HG02970 (cell line): ENCODE measurements around the gene AUTS2.

Experiments
- ATAC-seq: cut with Tn5 transposase; IDR thresholded peaks from one replicate; pipeline ENCODE4 v1.9.1; 2021; ENCODE audit warnings: mild to moderate bottlenecking, moderate library complexity, moderate number of reproducible peaks; ENCODE audit not compliant: unreplicated experiment, low FRiP score

AUTS2 gene

GRCh38 chr7:70372768-70373515 is 774.7 kb downstream of the AUTS2 start:
- no peak for ATAC-seq

GRCh38 chr7:70374772-70375533 is 776.7 kb downstream of the AUTS2 start:
- ATAC-seq, result no peak

DNA sequence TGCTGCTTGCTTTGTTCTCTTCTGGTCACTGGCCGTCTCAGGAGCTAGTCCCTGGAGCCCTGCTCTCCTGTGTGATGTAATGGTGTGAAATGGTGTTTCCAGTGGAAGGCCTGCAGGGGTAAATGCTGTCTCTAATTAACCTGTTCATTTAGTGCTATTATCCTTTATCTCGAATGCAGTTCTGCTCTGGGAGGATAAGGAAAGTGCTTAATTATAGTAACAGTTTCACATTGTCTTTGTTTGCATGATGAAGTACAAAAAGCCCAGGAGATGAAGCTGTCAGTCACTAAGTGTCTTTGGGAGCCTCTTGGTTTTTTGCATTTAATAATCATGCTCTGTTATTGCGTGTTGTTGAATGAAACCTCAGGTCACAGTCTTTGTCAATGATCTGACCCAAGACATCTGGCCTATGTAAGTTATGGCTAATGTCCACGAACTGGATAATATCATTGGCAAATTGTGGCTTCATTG is 778.3 kb downstream of the AUTS2 start:
- no peak for ATAC-seq

DNA sequence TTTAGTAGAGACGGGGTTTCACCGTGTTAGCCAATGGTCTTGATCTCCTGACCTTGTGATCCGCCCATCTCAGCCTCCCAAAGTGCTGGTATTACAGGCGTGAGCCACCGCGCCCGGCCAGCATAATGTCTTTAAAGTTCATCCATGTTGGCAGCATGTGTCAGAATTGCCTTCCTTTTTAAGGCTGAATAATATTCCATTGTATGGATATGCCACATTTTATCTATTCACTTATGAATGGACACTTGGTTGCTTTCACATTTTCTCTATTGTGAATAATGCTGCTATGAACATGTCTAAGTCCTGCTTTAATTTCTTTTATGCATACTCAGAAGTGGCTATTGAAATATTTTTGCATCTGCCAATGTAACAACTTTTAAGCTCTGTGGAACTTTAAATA is 779.7 kb downstream of the AUTS2 start:
- no peak for ATAC-seq

DNA sequence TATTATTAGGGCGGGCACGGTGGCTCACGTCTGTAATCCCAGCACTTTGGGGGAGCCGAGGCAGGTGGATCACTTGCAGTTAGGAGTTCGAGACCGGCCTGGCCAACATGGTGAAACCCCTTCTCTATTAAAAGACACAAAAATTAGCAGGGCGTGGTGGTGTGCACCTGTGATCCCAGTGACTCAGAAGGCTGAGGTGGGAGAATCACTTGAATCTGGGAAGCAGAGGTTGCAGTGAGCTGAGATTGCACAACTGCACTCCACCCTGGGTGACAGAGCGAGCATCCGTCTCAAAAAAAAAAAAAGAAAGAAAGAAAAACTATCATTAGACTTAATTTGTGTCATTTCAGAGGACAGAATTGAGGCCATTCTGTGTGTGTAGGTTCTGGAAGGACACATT is 780.9 kb downstream of the AUTS2 start:
- ATAC-seq, result no peak

DNA sequence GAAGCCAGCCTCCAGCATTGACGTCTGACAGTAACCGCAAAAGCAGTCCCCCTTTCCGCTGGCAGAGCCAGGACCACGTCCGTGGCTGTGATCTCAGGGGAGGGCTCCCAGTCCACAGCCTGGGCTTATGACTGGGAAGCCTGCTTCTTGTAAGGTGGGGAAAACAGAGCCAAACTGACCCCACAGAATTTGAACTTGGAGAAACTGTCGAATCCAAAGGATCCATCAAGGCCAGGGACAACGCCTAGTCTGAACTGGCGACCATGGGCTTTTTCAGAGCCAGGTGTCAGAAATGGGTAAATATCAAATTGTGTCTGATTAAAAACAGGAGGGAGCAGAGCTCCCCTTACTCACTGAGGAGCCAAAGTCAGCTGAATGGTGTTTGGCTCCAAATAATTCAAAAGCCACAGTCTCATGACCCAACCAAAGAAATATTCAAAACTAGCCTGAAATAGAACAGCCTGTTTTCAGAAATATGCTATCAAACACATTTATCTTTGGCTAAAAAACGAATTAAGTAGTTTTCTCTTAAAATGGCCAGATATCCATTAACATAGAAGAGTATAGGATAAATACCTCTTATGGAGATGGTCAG is 782.2 kb downstream of the AUTS2 start:
- no peak for ATAC-seq

DNA sequence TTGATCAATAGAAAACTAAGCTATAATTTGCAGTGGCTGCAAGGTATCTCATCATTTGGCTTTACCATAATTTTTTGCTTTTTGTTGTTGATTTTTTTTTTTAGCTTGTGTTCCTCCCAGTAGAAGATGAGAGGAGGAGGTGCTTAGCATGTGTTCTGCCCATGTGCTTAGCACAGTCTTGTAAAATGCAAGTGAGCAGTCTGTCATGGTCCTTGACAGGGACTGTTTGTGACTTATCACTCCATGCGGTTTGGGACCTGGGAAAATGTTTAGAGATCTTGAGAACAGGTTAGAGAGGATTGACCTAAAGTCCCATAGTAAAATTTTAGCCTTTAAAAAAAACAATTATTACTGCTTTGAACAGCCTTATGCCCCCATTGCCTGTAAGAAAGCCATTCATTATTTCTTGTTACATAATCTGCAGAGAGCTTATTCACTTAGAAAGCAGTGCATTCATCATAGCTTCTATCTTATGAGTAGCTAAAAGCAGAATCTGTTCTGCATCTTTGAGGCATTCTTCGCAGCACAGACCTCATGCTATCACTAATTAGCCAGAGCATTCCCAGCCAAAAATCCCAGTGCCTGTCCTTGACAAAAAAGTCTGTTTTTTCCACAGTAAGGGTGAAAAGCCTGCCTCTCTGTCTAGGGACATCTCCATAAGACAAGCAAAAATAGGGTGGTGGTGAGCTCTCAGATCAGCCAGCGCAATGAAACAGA is 784.9 kb downstream of the AUTS2 start:
- no peak for ATAC-seq

DNA sequence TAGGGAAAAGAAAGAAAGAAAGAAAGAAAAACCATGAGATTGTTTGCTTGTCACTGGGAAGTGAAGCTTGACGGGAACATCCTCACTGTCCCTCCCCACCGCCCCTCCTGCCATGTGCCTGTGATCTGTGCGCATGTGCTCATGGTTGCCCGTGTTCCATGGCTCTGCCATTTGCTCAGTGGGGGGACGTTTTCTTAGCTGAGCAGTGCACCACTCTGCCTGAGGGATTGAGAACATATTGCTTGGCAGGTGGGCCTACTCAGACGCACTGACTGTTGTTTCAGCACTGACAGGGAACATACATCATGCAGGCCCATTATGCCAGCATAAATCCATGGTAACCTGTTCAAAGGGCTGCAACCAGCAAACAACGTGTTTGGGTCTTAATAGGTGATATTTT is 785.7 kb downstream of the AUTS2 start:
- ATAC-seq, result no peak

DNA sequence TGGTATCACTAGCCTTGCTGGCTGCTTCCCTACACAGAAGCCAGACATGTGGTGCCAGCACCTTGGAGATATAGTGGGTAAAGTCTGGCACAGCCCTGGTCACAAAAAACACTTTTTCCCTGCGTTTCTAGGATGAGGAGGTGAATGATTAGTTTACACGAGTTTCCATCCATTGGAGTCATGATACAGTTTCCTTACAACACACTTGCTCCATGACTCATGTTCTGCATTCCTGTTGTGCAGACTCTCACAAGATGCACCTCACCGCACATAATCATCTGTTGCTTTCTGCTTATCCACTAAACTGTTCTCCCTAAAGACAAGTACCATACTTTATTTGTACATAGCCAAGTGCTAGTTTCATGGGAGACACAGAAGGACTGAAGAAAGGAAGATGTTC is 786.6 kb downstream of the AUTS2 start:
- ATAC-seq, result no peak

DNA sequence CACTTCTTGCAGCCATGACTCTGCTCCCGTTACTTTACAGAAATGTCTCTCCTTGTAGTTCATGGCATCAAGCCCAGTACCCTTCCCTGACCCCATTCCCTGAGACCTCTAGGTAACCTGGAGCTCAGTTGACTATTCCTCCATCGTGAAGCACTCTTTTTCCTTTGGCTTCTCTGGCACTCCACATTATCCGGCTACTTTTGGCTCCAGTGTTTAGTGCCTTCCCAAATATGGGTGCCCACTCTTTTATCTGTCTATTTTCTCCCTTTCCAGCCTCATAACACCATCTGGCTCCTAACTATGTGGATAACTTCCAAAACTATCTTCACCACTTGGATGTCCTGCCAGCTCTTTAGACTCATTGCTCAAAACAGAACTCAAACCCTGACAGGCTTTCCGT is 788.9 kb downstream of the AUTS2 start:
- no peak for ATAC-seq

DNA sequence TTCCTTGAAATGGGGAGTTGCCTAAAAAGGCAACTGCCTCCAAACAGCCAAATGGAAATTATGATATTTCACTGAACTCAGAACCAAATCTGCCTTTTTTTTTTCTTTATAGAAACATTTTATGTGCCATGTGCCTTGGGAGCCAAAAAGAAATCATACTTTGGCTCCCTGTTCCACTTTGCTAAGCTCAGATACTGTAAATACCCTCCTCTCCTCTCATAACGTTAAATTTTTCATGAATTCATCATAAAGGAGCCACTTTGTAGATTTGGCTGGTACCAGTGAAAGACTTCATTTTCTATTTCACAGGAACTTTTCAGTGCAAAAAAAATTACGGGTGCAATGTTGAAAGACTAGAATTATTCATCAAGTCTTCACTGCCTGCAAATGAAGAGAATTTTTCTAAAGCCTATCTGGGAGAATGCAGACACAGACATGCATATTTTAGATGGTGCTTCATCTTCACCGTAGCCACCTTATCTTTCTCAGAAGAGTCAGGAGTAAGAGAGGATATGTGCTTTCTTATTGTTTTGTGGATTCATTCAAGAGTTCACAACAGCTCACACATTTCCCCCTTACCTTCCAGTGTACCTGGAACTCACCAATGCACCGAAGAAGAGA is 791.4 kb downstream of the AUTS2 start:
- no peak for ATAC-seq

DNA sequence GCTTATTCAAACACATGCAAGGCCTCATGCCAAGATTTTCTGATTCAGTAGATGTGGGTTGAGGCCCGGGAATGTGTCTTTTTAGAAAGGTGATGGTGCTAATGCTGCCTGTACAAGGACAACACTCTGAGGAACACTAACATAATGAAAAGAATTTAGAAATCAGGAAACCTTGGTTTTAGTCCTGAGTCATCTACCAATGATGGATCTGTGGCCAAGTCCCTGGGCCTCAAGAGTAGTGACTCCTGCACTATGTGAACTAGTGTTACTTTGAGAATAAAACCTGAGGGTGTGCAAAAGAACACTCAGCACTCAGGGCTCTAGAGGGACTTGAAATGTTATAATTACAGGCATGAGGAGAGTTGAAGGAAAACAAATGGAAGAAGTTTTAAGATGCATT is 792.0 kb downstream of the AUTS2 start:
- no peak for ATAC-seq

DNA sequence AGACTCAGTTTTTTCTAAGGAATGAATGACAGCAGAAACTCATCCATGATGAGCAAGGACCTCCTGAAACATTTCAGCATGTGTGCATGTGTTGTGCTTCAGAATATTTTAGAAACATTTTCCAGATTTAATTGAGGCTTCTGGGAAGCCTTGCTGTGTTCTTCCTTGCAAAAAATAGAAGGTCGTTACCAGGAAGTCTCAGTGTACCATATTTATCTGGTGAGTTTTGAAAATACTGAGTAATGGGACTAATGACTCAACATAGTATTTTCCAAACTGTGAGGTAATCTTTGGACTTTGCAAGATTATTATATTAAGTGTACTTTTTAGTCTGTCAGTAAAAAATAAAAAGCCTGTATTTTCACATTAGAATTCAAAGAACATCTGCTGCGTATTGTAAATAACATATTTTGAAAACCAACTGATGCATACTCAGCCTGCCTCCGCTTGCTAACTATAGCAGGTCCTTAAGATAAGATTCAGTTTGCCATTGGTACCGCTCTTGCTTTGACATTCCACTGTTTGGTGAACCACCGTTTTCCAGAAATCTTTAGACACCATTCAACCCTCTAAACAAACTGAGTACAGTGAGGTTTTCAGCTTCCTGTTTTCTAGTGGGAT is 794.1 kb downstream of the AUTS2 start:
- no peak for ATAC-seq

DNA sequence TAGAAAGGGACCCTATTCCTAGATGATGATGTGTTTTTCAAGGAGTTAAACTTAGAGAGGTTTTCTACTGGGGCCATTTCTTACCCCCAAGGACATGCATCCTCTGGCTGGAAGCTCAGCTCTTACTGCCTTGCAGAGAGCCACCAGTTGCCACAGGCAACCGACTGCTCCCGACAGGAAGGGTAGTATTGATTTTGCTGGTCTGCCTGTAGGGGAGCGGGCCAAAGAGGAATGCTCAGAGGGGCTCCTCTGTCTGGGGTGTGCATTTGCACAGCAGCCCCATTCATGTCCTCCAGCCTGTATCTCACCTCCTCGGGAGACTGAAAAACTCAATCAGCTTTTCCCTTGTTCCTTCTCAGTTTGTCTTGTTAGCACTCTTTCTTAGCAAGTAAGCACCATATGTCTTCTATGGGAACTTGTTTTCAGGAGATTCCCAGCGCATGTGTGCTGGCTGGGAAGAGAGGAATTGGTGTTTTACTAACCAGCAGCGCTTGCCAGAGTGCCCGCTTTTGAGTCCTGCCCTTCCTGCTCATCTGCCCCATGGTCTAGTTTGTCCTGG is 794.7 kb downstream of the AUTS2 start:
- ATAC-seq, result no peak

DNA sequence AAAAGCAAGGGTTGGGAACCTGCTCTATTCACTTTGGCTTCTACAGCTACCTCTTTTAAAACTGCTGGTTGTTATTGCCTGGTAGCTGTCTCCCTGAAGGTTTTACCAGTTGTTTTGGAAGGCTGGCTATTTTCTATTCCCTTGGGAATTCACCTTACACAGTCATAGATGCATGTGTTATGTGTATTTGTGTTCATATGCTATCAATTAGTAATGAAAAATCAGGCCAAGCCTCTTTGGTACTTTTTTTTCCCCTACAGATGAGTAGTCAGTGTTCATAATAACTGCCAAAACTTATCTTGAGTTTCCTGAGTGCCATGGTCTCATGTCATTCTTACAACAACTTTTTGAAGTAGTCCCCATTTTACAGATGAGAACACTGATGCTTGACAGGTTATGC is 795.7 kb downstream of the AUTS2 start:
- ATAC-seq, result no peak

- no peak for ATAC-seq
These were observed 802.6 kb downstream of the AUTS2 start for GRCh38 chr7:70400829-70401380.

DNA sequence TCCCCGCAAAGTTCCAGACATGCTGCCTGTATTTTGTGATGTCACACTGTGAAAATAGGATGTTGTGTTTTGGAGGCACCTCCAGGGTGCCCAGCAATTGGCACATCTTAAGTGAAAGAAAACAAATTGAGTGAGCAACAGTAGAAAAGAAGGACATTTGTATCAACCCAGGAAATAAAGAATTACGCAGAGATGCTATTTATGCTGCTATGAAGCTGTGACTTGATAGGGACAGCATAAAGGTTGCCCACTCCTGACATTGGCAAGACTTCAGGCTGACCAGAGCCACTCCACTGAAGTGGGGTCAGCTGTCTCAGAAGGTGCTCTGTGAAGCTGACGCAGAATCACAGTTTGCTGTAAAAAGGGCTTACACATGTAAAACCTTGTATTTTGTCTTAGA is 803.8 kb downstream of the AUTS2 start:
- no peak for ATAC-seq

DNA sequence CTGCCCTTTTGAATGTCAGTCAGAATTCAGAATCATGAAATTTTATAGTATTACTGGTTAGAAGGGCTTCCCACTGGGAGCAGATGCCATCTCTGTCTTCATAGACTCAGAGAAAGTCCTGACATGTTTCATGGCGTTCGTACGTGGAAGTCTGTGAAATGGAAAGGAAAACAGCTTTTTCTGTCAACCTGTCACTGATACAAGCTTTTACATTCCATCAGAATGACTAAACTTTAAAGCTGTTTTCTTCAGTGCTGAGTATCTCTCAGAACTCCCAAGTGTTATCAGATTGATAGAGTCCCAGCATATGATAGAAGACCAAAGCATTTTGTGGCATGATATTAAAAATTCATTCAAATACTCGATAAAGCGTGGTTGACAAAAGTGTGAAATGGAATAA is 807.0 kb downstream of the AUTS2 start:
- no peak for ATAC-seq

GRCh38 chr7:70406186-70406949 is 808.1 kb downstream of the AUTS2 start:
- no peak for ATAC-seq
